Right lung (tissue), 10 donors: ENCODE measurements around the gene LRP1. TPM values are rescaled to one million over a fixed set of nuclear protein-coding genes. Genes with fewer than 3 reads are reported as not detected.

Experiments used
- DNase-seq, 2 donors: peaks; one replicate each; pipeline ENCODE4 v3.0.0-alpha.2; 2013
- long read RNA-seq, 8 donors: transcript quantifications; one replicate each; lab custom pipeline, GENCODE V29; 2026
- polyA plus RNA-seq, 5 donors: library from polyadenylated mRNA; unstranded; fragments of 120-200 nt; gene quantifications; one replicate each; pipeline versions ENCODE4 v1.2.1 to v1.2.3, GENCODE V29; 2013; ENCODE audit warnings: inconsistent platforms in 1 of 5, low replicate concordance in 1 of 5; ENCODE audit not compliant: insufficient read length in 5 of 5, insufficient read depth in 1 of 5

LRP1 gene
- 100 to 1,000 TPM in 3 of 5 donors, 10 to 100 TPM in 2; 83.7 to 168 (median 101) TPM for polyA plus RNA-seq
- long read RNA-seq, donor 1, partial matches to known transcripts: 53 of 54 reads
- long read RNA-seq, donor 1, other reads (novel, unspliced or antisense): 0 of 54 reads
- long read RNA-seq, donor 2, partial matches to known transcripts: 5 of 5 reads
- long read RNA-seq, donor 2, other reads (novel, unspliced or antisense): 0 of 5 reads
- long read RNA-seq, donor 3, partial matches to known transcripts: 6 of 8 reads
- long read RNA-seq, donor 3, other reads (novel, unspliced or antisense): 0 of 8 reads
- long read RNA-seq, donor 4, partial matches to known transcripts: 11 of 12 reads
- long read RNA-seq, donor 4, other reads (novel, unspliced or antisense): 0 of 12 reads
- long read RNA-seq, donor 5, partial matches to known transcripts: 12 of 12 reads
- long read RNA-seq, donor 5, other reads (novel, unspliced or antisense): 0 of 12 reads
- long read RNA-seq, donor 6, partial matches to known transcripts: 30 of 32 reads
- long read RNA-seq, donor 6, other reads (novel, unspliced or antisense): 0 of 32 reads
- long read RNA-seq, donor 7, partial matches to known transcripts: 7 of 8 reads
- long read RNA-seq, donor 7, other reads (novel, unspliced or antisense): 0 of 8 reads
- long read RNA-seq, donor 8, partial matches to known transcripts: 17 of 17 reads
- long read RNA-seq, donor 8, other reads (novel, unspliced or antisense): 0 of 17 reads

- DNase-seq: peak; percentile 91
Observed at GRCh38 chr12:57127726-57128518, at the start of gene LRP1. LRP1 (plus strand) TSS chr12:57128483; CDS start chr12:57128965, 482 bp downstream.

DNA sequence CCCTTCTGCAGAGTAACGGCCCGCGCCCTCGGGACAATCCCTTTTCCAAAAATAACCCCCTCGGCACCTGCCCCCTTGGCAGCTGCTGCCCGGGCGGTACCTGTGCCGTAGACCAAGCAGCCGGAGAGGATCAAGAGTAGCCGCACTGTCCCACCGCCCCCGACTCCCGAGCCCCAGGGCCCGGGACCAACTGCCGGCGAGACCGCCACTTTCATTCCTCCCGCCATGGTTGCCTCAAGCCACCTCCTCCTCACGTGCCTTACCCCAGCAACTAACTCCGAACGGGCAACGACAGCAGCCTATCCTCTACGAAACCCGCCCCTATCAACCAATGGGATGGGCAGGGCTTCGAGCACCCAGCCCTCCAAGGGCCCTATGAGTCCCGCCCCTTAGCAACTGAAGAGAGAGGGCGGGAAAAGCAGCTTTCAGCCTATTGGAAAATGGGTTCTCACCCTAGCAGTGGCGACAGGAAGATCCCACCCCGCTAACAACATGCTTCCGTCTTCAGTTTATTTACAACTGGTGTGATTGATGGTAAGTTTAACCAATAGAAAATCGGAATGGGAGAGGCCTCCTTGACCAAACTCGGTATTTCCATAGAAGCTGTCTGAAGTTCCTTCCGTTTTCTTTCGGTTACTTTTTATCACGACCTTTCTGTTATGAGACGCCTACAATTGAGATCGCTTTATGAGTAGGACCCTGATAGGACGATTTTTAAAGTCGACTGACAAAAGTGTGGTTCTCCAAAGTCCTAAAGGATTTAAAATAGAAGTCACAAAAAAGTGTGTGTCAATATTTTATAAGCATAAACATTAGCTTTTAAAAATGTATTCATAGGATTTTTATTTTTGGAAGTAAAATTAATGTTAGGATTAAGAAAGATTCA lies 49.5 kb upstream of the LRP1 start, which contains the start of gene NEMP1:
Gene NEMP1, minus strand, starts transcription at position 273 of the 886 bp plus-strand sequence. Its CDS starts 46 bp downstream, at position 227.
- peak; percentile 99 for DNase-seq

DNA sequence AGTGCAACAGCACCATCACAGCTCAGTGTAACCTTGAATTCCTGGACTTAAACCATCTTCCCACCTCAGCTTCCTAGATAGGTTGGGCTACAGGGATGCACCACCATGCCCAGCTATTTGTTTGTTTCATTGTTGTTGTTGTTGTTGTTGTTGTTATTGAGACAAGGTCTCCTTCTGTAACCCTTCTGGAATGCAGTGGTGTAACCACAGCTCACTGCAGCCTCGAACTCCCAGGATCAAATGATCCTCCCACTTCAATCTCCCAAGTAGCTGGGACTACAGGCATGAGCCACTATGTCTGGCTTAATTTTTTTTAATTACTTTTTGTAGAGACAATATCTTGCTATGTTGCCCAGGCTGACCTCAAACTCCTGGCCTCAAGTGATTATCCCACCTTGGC lies 48.5 kb upstream of the LRP1 start:
- DNase-seq: no peak

- DNase-seq: no peak
Observed at GRCh38 chr12:57080855-57081254, 47.4 kb upstream of the LRP1 start.

DNA sequence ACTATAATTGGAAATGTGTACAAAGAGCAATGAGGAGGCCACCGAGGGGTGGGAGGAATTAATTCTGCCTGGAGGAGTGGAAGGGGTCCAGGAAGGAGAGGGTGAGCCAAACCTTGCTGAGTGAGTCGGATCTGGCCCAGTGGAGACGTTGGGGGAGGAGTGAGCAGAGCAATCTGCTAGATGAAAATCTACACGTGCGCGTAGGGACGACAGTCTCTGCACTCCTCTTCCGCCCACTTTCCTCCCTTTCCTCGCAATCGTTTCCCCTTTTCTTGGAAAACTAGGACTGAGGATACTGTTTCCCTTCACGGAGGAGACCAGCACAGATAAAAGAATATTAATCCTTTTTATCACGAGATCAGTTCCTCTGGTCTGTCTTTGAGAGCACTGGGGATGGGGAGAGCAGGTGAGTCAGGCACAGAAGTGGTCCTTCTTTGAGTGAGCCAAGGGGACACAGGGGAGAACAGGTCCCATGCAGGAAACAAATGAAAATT lies 42.2 kb upstream of the LRP1 start:
- peak; percentile 79 for DNase-seq

- peak; percentile 78 to 84 for DNase-seq
Observed at GRCh38 chr12:57086493-57087009, 41.7 kb upstream of the LRP1 start.

DNA sequence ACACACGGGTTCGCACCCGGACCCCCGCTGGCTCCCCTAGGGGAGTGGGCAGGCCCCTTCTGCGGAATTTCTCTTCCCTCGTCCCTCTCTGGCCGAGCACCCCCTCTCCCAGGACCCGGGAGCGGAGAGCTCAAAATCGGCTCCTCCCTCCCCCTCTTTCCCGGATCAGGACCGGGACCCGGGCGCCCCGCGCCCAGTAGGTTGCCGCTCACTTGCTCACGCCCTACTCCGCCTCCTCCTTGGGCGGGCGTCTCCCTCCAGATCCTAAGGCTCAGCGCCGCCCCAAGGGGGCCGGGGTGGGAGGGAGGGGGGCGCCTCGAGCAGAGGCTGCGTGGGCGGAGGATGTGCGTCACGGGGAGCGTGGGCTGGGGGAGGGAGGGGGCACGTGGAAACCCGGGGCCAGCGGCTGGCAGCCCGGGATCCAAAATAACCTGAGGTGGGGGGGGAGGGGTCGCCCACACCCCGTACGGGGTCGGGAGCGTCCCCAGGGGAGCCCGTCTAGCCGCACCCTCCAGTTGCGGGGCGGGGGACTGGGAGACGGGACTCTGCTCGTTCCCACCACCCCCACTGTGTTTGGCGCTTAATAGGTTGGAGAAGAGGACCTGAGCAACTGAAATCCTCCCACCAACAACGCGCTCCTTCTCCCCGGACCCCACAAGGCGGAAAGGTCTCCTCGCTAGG lies 41.1 kb upstream of the LRP1 start:
- peak; percentile 89 to 92 for DNase-seq

DNA sequence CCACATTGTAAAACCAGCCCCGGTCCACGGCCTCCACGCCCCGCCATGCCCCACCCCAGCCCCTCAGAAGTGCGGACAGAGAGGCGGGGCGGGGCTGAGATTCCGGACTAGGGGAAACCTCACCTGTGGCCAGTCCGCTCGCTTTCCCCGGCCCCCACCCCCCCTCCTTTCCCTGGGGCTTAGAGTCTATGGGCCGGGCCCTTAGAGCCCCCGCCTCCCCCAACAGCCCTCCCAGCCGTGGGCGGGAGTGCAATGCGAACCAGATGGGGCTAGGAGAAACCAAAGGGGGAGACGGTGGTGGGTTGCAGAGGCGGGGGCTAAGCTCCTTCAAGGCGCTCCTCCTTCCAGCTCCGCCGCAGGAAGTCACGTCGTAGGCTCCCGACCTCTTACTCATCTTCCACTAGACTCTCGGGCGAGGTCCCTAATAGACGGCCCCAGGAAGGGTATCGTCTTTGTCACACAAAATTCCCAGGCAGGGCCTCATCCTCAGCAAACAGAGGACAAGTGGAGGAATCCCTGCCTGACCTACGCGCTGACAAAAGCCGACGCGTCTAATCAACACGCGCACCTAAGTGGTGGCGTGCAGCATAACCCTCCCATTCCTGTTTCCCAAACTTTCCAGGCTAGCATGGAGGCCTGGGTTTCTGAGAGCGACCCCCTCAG lies 40.5 kb upstream of the LRP1 start:
- DNase-seq: peak; percentile 94 to 95

DNA sequence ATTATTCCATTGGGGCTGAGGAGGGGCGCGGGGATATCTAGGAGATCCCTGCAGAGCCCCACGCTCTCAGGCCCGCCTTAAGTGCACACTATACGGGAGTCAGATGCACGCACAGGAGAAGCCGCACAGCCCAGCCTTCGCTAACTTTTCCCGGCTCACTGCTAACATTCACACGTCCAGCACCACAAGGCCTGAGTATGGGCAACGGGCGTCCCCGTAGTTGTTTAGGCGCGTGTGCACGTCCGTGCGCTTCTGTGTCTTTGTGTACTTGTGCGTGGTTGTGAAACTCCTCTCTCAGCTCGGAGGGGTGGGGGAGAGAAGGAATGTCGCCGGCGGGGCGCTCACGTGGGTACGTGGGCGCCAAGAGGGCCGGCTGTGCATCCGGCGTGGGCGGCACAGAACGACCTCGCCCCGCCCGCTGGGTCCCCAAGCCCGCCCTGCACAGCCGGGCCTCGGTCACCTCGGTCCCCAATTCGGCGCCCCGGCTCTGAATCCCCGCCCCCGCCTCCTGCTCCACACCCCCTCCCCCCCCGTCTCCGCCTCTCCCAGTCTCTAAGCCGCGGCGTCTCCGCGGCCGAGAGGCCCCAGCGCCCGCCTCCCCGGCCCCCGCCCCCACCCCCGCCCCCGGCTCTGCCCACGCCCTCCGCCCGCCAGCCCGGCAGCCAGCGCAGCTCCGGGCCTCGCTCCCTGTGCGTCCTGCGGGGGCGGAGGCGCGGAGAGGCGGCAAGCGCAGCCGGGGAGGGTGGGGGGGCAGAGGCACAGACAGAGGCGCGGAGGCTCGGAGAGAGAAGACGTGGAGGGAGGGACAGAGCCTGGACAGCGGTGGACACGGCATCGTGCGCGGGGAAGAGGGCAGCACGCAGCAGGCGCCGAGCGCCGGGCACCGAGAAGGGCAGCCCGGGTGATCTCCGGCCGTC lies 39.7 kb upstream of the LRP1 start, which contains the start of gene NAB2:
Gene NAB2, plus strand, starts transcription at position 761 of the 917 bp plus-strand sequence. CDS start 158 bp downstream, outside the sequence.
- peak; percentile 97 to 98 for DNase-seq

- DNase-seq: peak; percentile 72 to 74
Observed at GRCh38 chr12:57089271-57090245, 38.7 kb upstream of the LRP1 start.

GRCh38 chr12:57090490-57090889 lies 37.8 kb upstream of the LRP1 start:
- no peak for DNase-seq

- DNase-seq: no peak
Observed at GRCh38 chr12:57090924-57091637, 37.2 kb upstream of the LRP1 start.

DNA sequence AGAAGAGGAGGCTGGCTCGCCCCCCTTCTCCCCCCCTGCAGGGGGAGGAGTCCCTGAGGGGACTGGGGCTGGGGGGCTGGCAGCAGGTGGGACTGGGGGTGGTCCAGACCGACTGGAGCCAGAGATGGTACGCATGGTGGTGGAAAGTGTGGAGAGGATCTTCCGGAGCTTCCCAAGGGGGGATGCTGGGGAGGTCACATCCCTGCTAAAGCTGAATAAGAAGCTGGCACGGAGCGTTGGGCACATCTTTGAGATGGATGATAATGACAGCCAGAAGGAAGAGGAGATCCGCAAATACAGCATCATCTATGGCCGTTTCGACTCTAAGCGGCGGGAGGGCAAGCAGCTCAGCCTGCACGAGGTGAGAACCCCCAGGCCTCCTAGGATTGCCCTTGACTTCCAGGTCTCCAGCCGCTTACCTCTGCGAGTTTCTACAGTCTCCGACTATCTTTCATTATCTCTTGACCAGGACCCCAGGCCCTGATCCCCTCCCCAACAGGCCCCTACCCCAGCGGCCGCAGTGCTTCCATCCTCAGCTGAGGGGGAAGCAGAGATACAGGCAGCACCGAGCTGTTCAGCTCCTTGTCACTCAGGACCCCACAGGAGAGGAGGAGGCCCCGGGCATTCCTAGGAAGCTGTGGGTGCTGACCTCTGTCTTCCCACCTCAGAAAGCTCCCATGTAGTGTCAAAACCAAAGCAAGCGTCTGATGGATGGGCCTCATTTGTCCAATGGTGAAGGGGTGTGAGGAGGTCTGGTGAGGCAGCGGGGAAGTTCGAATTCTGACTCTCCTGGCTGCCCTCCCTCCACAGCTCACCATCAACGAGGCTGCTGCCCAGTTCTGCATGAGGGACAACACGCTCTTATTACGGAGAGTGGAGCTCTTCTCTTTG lies 36.4 kb upstream of the LRP1 start:
- DNase-seq: no peak

GRCh38 chr12:57092529-57092862 lies 35.8 kb upstream of the LRP1 start:
- no peak for DNase-seq

- DNase-seq: no peak
Observed at GRCh38 chr12:57092876-57093414, 35.3 kb upstream of the LRP1 start.
